ENCODE data around the gene DHRS9. TPM values are rescaled to one million over a fixed set of nuclear protein-coding genes. Genes with fewer than 3 reads are reported as not detected.

The DHRS9 gene
- total RNA-seq, 2 donors from 2014 or later = 0.95 to 4.8 TPM

GRCh38 chr2:169112841-169113240 is 43.5 kb downstream of the DHRS9 start:
- TF ChIP-seq CTCF (IDR thresholded peaks at IDR 0.05) = no peak
- Histone ChIP-seq H3K27ac (no peak overlapping the region), H3K36me3 (no peaks in the 10 kb centered on the region), H3K4me1 (ENCODE audit: control insufficient read depth in 1 of 2, low read depth in 2 of 2) (no peaks in the 10 kb centered on the region), H3K9me3 (no peaks in the 10 kb centered on the region), H3K4me3 (no peak overlapping the region), H3K27me3 (replicated peaks; ENCODE audit: insufficient read depth) (no peaks in the 10 kb centered on the region)
- no peak for ATAC-seq (ENCODE audit: insufficient number of reproducible peaks, low FRiP score, low read depth)
- DNase-seq (ENCODE audit: low spot score) = no peak

- no peak overlapping the region for H3K4me3 ChIP-seq
- H3K9me3 ChIP-seq = no peaks in the 10 kb centered on the region
- H3K27ac ChIP-seq = no peak overlapping the region
- ATAC-seq (ENCODE audit: insufficient number of reproducible peaks, low FRiP score, low read depth) (no peak), DNase-seq (ENCODE audit: low spot score) (no peak)
- no peak for TF ChIP-seq CTCF (IDR thresholded peaks at IDR 0.05)
- H3K4me1 ChIP-seq (ENCODE audit: control insufficient read depth in 1 of 2, low read depth in 2 of 2) = no peaks in the 10 kb centered on the region
- H3K27me3 ChIP-seq (replicated peaks; ENCODE audit: insufficient read depth) = no peaks in the 10 kb centered on the region
- H3K36me3 ChIP-seq = no peaks in the 10 kb centered on the region
These were observed 44.7 kb downstream of the DHRS9 start for GRCh38 chr2:169114056-169114455.

- H3K36me3 ChIP-seq = no peaks in the 10 kb centered on the region
- no peak for ATAC-seq (ENCODE audit: insufficient number of reproducible peaks, low FRiP score, low read depth)
- no peak for TF ChIP-seq CTCF (IDR thresholded peaks at IDR 0.05)
- no peak for DNase-seq (ENCODE audit: low spot score)
- no peaks in the 10 kb centered on the region for H3K27me3 ChIP-seq (replicated peaks; ENCODE audit: insufficient read depth)
- H3K4me3 ChIP-seq = no peak overlapping the region
- no peak overlapping the region for H3K27ac ChIP-seq
- H3K4me1 ChIP-seq (ENCODE audit: control insufficient read depth in 1 of 2, low read depth in 2 of 2) = no peaks in the 10 kb centered on the region
- no peaks in the 10 kb centered on the region for H3K9me3 ChIP-seq
These were observed 47.0 kb downstream of the DHRS9 start for GRCh38 chr2:169116327-169116726.

- DNase-seq (ENCODE audit: low spot score) (no peak), ATAC-seq (ENCODE audit: insufficient number of reproducible peaks, low FRiP score, low read depth) (no peak)
- Histone ChIP-seq H3K4me1 (ENCODE audit: control insufficient read depth in 1 of 2, low read depth in 2 of 2) (no peaks in the 10 kb centered on the region), H3K27ac (no peak overlapping the region), H3K27me3 (replicated peaks; ENCODE audit: insufficient read depth) (no peaks in the 10 kb centered on the region), H3K36me3 (no peaks in the 10 kb centered on the region), H3K4me3 (no peak overlapping the region), H3K9me3 (no peaks in the 10 kb centered on the region)
- no peak for TF ChIP-seq CTCF (IDR thresholded peaks at IDR 0.05)
These were observed 47.6 kb downstream of the DHRS9 start for GRCh38 chr2:169116993-169117392.

- no peaks in the 10 kb centered on the region for H3K27me3 ChIP-seq (replicated peaks; ENCODE audit: insufficient read depth)
- no peak for TF ChIP-seq CTCF (IDR thresholded peaks at IDR 0.05)
- H3K9me3 ChIP-seq = no peaks in the 10 kb centered on the region
- DNase-seq (ENCODE audit: low spot score) = no peak
- no peak overlapping the region for H3K4me3 ChIP-seq
- no peaks in the 10 kb centered on the region for H3K4me1 ChIP-seq (ENCODE audit: control insufficient read depth in 1 of 2, low read depth in 2 of 2)
- H3K36me3 ChIP-seq = no peaks in the 10 kb centered on the region
- H3K27ac ChIP-seq = no peak overlapping the region
- ATAC-seq (ENCODE audit: insufficient number of reproducible peaks, low FRiP score, low read depth) = no peak
These were observed 48.7 kb downstream of the DHRS9 start for GRCh38 chr2:169118060-169118459.
